Neuronal stem cell (in vitro differentiated cells): ENCODE results near the gene RAD51B.

Experiments
- DNase-seq: peaks from one replicate; pipeline ENCODE4 v3.0.0-alpha.2; 2013; ENCODE audit warnings: low spot score
- H2AFZ ChIP-seq: one replicate; pipeline ENCODE4 v1.6.1; 2013; ENCODE audit warnings: mild to moderate bottlenecking, low read length, inconsistent platforms
- H2AK5ac ChIP-seq: 2 replicates; pipeline ENCODE4 v1.6.1; 2013; ENCODE audit warnings: low read depth, mild to moderate bottlenecking, inconsistent platforms, low read length, moderate library complexity, mixed read lengths
- H2BK120ac ChIP-seq: 2 replicates; pipeline ENCODE4 v1.6.1; 2013; ENCODE audit warnings: low read depth, mild to moderate bottlenecking, inconsistent platforms, low read length, moderate library complexity, mixed read lengths
- H2BK12ac ChIP-seq: one replicate; pipeline ENCODE4 v1.6.1; 2013; ENCODE audit warnings: low read length, inconsistent platforms
- H2BK15ac ChIP-seq: 2 replicates; pipeline ENCODE4 v1.6.1; 2013; ENCODE audit warnings: mild to moderate bottlenecking, low read length, inconsistent platforms, mixed read lengths
- H2BK5ac ChIP-seq: one replicate; pipeline ENCODE4 v1.6.1; 2013; ENCODE audit warnings: inconsistent platforms, mild to moderate bottlenecking, low read length, moderate library complexity
- H3K14ac ChIP-seq: one replicate; pipeline ENCODE4 v1.6.1; 2013; ENCODE audit warnings: low read length, inconsistent platforms
- H3K18ac ChIP-seq: 2 replicates; pipeline ENCODE4 v1.6.1; 2013; ENCODE audit warnings: low read length, inconsistent platforms
- H3K23ac ChIP-seq: 2 replicates; pipeline ENCODE4 v1.6.1; 2013; ENCODE audit warnings: low read depth, mild to moderate bottlenecking, mixed read lengths, low read length, inconsistent platforms; ENCODE audit not compliant: poor library complexity
- H3K27ac ChIP-seq: replicated peaks from 3 replicates; pipeline ENCODE4 v1.5.1; 2013; ENCODE audit warnings: low read length, inconsistent platforms
- H3K27me3 ChIP-seq, 3 experiments: 2 replicates each; pipeline ENCODE4 v1.6.1; 2013; ENCODE audit warnings: low read length in 3 of 3, mild to moderate bottlenecking in 2 of 3, inconsistent platforms in 1 of 3, low read depth in 1 of 3, mixed read lengths in 1 of 3, moderate library complexity in 1 of 3; ENCODE audit not compliant: control insufficient read depth in 3 of 3, insufficient read depth in 3 of 3
- H3K36me3 ChIP-seq, 2 donors: replicated peaks in 1 of 2; 2 replicates each; pipeline ENCODE4 v1.6.1; 2013; ENCODE audit warnings: low read length in 2 of 2; ENCODE audit not compliant: control insufficient read depth in 2 of 2, insufficient read depth in 2 of 2
- H3K4ac ChIP-seq: 2 replicates; pipeline ENCODE4 v1.6.1; 2013; ENCODE audit warnings: inconsistent platforms, mild to moderate bottlenecking, low read length, moderate library complexity
- H3K4me1 ChIP-seq, 2 donors: 1 replicate in 1 of 2; 2 replicates in 1 of 2; pipeline ENCODE4 v1.6.1; 2013; ENCODE audit warnings: low read length in 2 of 2, low read depth in 1 of 2; ENCODE audit not compliant: control insufficient read depth in 2 of 2, insufficient read depth in 1 of 2
- H3K4me2 ChIP-seq: one replicate; pipeline ENCODE4 v1.6.1; 2013; ENCODE audit warnings: mild to moderate bottlenecking, low read length, inconsistent platforms; ENCODE audit not compliant: insufficient read depth, poor library complexity, severe bottlenecking
- H3K4me3 ChIP-seq, 2 donors: 2 replicates each; pipeline ENCODE4 v1.5.1; 2013; ENCODE audit warnings: low read length in 2 of 2, mild to moderate bottlenecking in 2 of 2, inconsistent platforms in 1 of 2, moderate library complexity in 1 of 2
- H3K79me1 ChIP-seq: one replicate; pipeline ENCODE4 v1.6.1; 2013; ENCODE audit warnings: low read depth, mild to moderate bottlenecking, inconsistent platforms, low read length, moderate library complexity
- H3K9ac ChIP-seq: one replicate; pipeline ENCODE4 v1.6.1; 2013; ENCODE audit warnings: mild to moderate bottlenecking, low read depth, low read length, inconsistent platforms; ENCODE audit not compliant: poor library complexity
- H3K9me3 ChIP-seq, 2 donors: replicated peaks in 1 of 2; 2 replicates each; pipeline versions ENCODE3 to v1.6.1; 2013; ENCODE audit warnings: low read length in 2 of 2, mild to moderate bottlenecking in 2 of 2, inconsistent platforms in 1 of 2, low read depth in 1 of 2, mixed read lengths in 1 of 2, moderate library complexity in 1 of 2; ENCODE audit not compliant: control insufficient read depth in 2 of 2, insufficient read depth in 1 of 2
- H4K8ac ChIP-seq: one replicate; pipeline ENCODE4 v1.6.1; 2013; ENCODE audit warnings: low read depth, mild to moderate bottlenecking, inconsistent platforms, low read length, moderate library complexity
- H4K91ac ChIP-seq: one replicate; pipeline ENCODE4 v1.6.1; 2013; ENCODE audit warnings: low read length, low read depth, mild to moderate bottlenecking, inconsistent platforms; ENCODE audit not compliant: poor library complexity
- WGBS, 2 donors: extraction: QIAGEN DNeasy Blood & Tissue Kit; methylation state at CpG; one replicate each; pipeline ENCODE4 v1.1.7; 2013; ENCODE audit warnings: missing lambda C conversion rate in 2 of 2, mixed read lengths in 1 of 2; ENCODE audit not compliant: insufficient read length in 2 of 2, insufficient replicate concordance in 1 of 2; ENCODE audit errors: extremely low coverage in 2 of 2; 5-methylcytosine and 5-hydroxymethylcytosine counted together

The RAD51B gene

DNA sequence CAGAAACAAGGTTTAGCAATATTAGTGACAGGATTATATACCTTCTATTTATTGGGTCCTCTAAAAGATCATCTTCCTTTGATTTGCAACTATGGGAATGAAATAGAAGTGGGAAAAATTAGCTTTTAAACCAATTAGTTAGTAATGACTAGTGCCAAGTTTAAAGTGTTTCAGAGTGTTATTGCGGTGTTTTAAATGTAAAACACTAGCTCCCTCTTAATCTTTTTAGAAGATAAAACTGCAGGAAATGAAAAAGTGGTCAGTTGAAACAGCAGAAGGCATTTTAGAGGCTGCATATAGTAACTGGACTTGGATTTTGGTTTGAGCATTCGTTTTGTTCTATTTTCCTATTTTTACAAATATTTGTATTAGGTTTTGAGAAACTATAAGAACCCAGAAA lies 286.2 kb downstream of the RAD51B start:
- Histone ChIP-seq H2AK5ac (no peak overlapping the region), H3K4me1 (peaks cover 0 to 2% of the 10 kb centered on the region in 2 donors), H3K27ac (no peak overlapping the region), H2BK5ac (no peak overlapping the region), H3K9ac (no peak overlapping the region), H3K27me3 (no peaks in the 10 kb centered on the region), H3K4ac (no peak overlapping the region), H3K4me3 (no peak overlapping the region), H2AFZ (no peak overlapping the region), H3K79me1 (no peaks in the 10 kb centered on the region), H3K36me3 (no peaks in the 10 kb centered on the region), H2BK120ac (no peak overlapping the region), H3K9me3 (peaks cover 5 to 19% of the 10 kb centered on the region in 2 donors), H2BK12ac (no peak overlapping the region), H3K14ac (no peak overlapping the region), H3K23ac (no peak overlapping the region), H4K91ac (no peak overlapping the region), H2BK15ac (no peak overlapping the region), H3K4me2 (no peak overlapping the region), H4K8ac (no peak overlapping the region), H3K18ac (no peak overlapping the region)
- DNase-seq, result no peak
- no CpG with 5 or more reads among the region's 2 CpGs for WGBS, 2 donors

DNA sequence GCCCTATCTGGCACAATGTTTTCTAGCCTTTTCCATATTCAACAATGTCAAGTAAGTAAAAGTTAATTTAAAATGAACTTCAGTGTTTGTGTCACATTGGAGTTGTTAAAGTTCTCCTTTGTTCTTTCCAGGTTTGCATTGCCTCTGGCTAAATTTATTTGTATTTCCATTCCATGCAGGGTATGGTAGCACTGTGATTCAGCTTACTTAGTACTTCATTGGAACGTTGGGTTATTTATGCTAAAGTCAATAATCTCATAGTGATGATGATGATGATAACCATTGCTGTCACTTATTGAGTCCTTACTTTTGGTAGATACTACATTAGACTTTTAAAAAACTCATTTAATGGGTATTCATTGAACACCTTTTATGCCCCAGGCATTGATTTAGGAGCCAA lies 286.9 kb downstream of the RAD51B start:
- H4K91ac ChIP-seq, result no peak overlapping the region
- no peaks in the 10 kb centered on the region for H3K27me3 ChIP-seq
- peaks cover 0 to 3% of the 10 kb centered on the region in 2 donors for H3K4me1 ChIP-seq
- no peak overlapping the region for H2AFZ ChIP-seq
- H2AK5ac ChIP-seq, result no peak overlapping the region
- H3K23ac ChIP-seq, result no peak overlapping the region
- no peak overlapping the region for H3K27ac ChIP-seq
- no peak overlapping the region for H3K9ac ChIP-seq
- H3K4ac ChIP-seq, result no peak overlapping the region
- no peak overlapping the region for H2BK120ac ChIP-seq
- H3K9me3 ChIP-seq, result peaks cover 3 to 13% of the 10 kb centered on the region in 2 donors
- H2BK5ac ChIP-seq, result no peak overlapping the region
- H3K4me2 ChIP-seq, result no peak overlapping the region
- H2BK15ac ChIP-seq, result no peak overlapping the region
- no peak overlapping the region for H4K8ac ChIP-seq
- H2BK12ac ChIP-seq, result no peak overlapping the region
- no peaks in the 10 kb centered on the region for H3K36me3 ChIP-seq
- no peak for DNase-seq
- no peak overlapping the region for H3K4me3 ChIP-seq
- H3K14ac ChIP-seq, result no peak overlapping the region
- H3K79me1 ChIP-seq, result no peaks in the 10 kb centered on the region
- no peak overlapping the region for H3K18ac ChIP-seq
- WGBS, 2 donors, result no CpG with 5 or more reads among the region's 1 CpG

DNA sequence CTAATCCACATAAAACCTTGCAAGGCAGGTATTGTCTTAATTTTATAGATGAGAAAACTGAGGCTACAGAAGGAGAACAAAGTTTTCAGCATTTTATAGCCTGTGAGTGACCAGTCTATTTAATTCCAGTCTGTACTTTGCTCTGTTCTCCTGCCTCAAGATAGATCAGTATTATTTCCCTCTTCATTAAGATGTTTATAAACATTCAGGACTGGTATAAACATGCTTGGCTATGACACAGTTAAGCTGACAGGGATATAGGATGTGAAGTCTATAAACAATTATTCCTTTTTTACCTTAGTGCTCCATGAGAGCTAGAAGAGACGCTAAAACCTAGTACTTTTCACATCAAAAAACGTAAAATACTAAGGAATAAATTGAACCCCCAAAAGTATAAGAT lies 287.3 kb downstream of the RAD51B start:
- H4K91ac ChIP-seq, result no peak overlapping the region
- H2BK5ac ChIP-seq, result no peak overlapping the region
- H2BK15ac ChIP-seq, result no peak overlapping the region
- H2AFZ ChIP-seq, result no peak overlapping the region
- H2BK120ac ChIP-seq, result no peak overlapping the region
- H3K23ac ChIP-seq, result no peak overlapping the region
- H3K36me3 ChIP-seq, result no peaks in the 10 kb centered on the region
- no peak for DNase-seq
- no peak overlapping the region for H3K4me2 ChIP-seq
- peaks cover under 1 to 8% of the 10 kb centered on the region in 2 donors for H3K9me3 ChIP-seq
- H3K14ac ChIP-seq, result no peak overlapping the region
- no peak overlapping the region for H3K4ac ChIP-seq
- no peaks in the 10 kb centered on the region for H3K27me3 ChIP-seq
- no peak overlapping the region for H4K8ac ChIP-seq
- no peak overlapping the region for H2BK12ac ChIP-seq
- no peak overlapping the region for H3K4me3 ChIP-seq
- no peaks in the 10 kb centered on the region for H3K79me1 ChIP-seq
- no peak overlapping the region for H3K18ac ChIP-seq
- no peak overlapping the region for H2AK5ac ChIP-seq
- H3K9ac ChIP-seq, result no peak overlapping the region
- no peak overlapping the region for H3K27ac ChIP-seq
- no CpG with 5 or more reads among the region's 2 CpGs for WGBS, 2 donors
- peaks cover 2 to 5% of the 10 kb centered on the region in 2 donors for H3K4me1 ChIP-seq

DNA sequence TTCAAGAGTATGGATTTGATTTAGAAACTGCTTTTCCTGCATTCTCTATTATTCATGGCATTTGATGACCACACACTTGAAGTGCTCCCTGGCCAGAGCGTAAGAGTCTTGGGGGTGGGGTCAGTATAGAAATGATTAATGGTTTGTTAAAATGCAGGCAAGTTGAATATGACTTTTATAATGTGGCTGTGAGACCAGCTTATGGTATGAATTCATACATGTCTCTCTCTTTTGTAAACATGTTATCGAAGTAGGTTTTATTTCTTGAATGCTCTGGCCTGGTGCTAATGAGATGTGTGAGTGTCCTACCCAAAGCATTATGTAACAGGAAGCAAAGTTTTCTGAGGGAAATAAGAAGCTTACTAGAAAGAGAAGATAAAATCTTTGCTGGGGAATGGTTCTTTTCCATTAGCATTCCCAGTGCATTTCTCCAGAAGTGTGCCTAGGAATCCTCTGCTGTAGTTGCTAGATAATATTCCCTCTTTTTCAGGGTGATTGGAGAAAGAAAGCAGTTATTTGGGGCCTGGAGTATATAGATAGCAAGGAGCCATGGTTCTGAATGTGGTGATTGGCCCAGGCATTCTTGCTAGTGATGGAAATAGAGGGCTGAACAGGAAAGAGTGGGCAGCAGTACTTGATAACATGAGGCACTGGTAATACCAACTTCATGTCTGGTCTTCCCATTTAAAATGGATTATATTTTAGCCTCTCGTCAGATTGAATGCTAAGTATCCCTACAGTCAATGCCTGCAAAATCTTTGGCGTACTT lies 289.7 kb downstream of the RAD51B start:
- no peaks in the 10 kb centered on the region for H3K9me3 ChIP-seq
- no peak overlapping the region for H2AFZ ChIP-seq
- H3K4me1 ChIP-seq, result peaks cover 2 to 5% of the 10 kb centered on the region in 2 donors
- no peak overlapping the region for H4K91ac ChIP-seq
- no peak overlapping the region for H3K4ac ChIP-seq
- H3K18ac ChIP-seq, result no peak overlapping the region
- no peak overlapping the region for H3K4me2 ChIP-seq
- no CpG with 5 or more reads among the region's 4 CpGs for WGBS, 2 donors
- no peaks in the 10 kb centered on the region for H3K36me3 ChIP-seq
- H3K23ac ChIP-seq, result no peak overlapping the region
- no peak overlapping the region for H3K9ac ChIP-seq
- no peak overlapping the region for H2AK5ac ChIP-seq
- H3K27me3 ChIP-seq, result no peaks in the 10 kb centered on the region
- no peaks in the 10 kb centered on the region for H3K79me1 ChIP-seq
- no peak for DNase-seq
- H2BK12ac ChIP-seq, result no peak overlapping the region
- H2BK120ac ChIP-seq, result no peak overlapping the region
- H2BK5ac ChIP-seq, result no peak overlapping the region
- H2BK15ac ChIP-seq, result no peak overlapping the region
- H3K14ac ChIP-seq, result no peak overlapping the region
- H3K27ac ChIP-seq, result no peak overlapping the region
- no peak overlapping the region for H3K4me3 ChIP-seq
- no peak overlapping the region for H4K8ac ChIP-seq
